Skin of body (tissue), 2 donors: Measurements from ENCODE around the gene CACNB1. TPM values are rescaled to one million over a fixed set of nuclear protein-coding genes. Genes with fewer than 3 reads are reported as not detected.

Experiments used
- DNase-seq: peaks from one replicate; lab custom pipeline; 2025; lab: John Stamatoyannopoulos, UW
- total RNA-seq: library from RNA; depleted of rRNA; stranded (reverse); fragments of >200 nt; gene quantifications from one replicate; pipeline ENCODE4 v1.2.3, GENCODE V29; 2014

Gene CACNB1
- total RNA-seq, 1 donor from 2014 or later: 17.5 TPM

GRCh38 chr17:39204245-39204644, 6.8 kb upstream of the CACNB1 start:
- no peak for DNase-seq

GRCh38 chr17:39200957-39201510, 3.6 kb upstream of the CACNB1 start:
- no peak for DNase-seq

- peak; percentile 95 for DNase-seq
These were observed 2.8 kb upstream of the CACNB1 start, which contains the start of gene RPL19 for GRCh38 chr17:39200070-39200879. Gene RPL19 (plus strand): TSS chr17:39200283. CDS start chr17:39200345, 62 bp downstream.

- DNase-seq: no peak
These were observed 2.3 kb upstream of the CACNB1 start for GRCh38 chr17:39199820-39200069.

- no peak for DNase-seq
These were observed 707 bp upstream of the CACNB1 start for GRCh38 chr17:39198186-39198566.

- DNase-seq: no peak
These were observed 619 bp downstream of the CACNB1 start for GRCh38 chr17:39196808-39197291.

GRCh38 chr17:39196241-39196807, 1.1 kb downstream of the CACNB1 start:
- no peak for DNase-seq

- DNase-seq: no peak
These were observed 1.8 kb downstream of the CACNB1 start for GRCh38 chr17:39195568-39196160.

GRCh38 chr17:39194985-39195524, 2.4 kb downstream of the CACNB1 start:
- no peak for DNase-seq

- DNase-seq: peak; percentile 21
These were observed 3.1 kb downstream of the CACNB1 start for GRCh38 chr17:39194089-39194984.

- DNase-seq: no peak
These were observed 4.1 kb downstream of the CACNB1 start for GRCh38 chr17:39193346-39193745.

GRCh38 chr17:39192901-39193300, 4.6 kb downstream of the CACNB1 start:
- DNase-seq: no peak

GRCh38 chr17:39191750-39192510, 5.5 kb downstream of the CACNB1 start:
- DNase-seq: no peak

- no peak for DNase-seq
These were observed 10.2 kb downstream of the CACNB1 start for GRCh38 chr17:39187152-39187830.

- no peak for DNase-seq
These were observed 10.9 kb downstream of the CACNB1 start for GRCh38 chr17:39186481-39187002.

- DNase-seq: no peak
These were observed 13.7 kb downstream of the CACNB1 start for GRCh38 chr17:39183720-39184119.

- DNase-seq: no peak
These were observed 14.4 kb downstream of the CACNB1 start for GRCh38 chr17:39183045-39183444.

GRCh38 chr17:39181303-39181702, 16.2 kb downstream of the CACNB1 start:
- DNase-seq: no peak

- DNase-seq: no peak
These were observed 18.9 kb downstream of the CACNB1 start for GRCh38 chr17:39178536-39178935.

GRCh38 chr17:39177256-39177655, 20.2 kb downstream of the CACNB1 start:
- no peak for DNase-seq
